WI38 (cell line): Measurements from ENCODE around the gene SWT1.

Experiments
- H3K4me3 ChIP-seq: 2 replicates; pipeline ENCODE4 v1.5.1; 2011; ENCODE audit warnings: low read depth, mild to moderate bottlenecking, control low read depth, low read length
- CTCF ChIP-seq: IDR thresholded peaks from 2 replicates; pipeline ENCODE4 v1.5.1; 2012; ENCODE audit warnings: low read depth, mild to moderate bottlenecking, control low read depth, low read length

Gene SWT1

GRCh38 chr1:185325413-185325812 is 168.4 kb downstream of the SWT1 start:
- no peak overlapping the region for H3K4me3 ChIP-seq
- TF ChIP-seq CTCF, result no peak

- TF ChIP-seq CTCF, result no peak
- no peak overlapping the region for H3K4me3 ChIP-seq
Observed at GRCh38 chr1:185328255-185328654, 171.3 kb downstream of the SWT1 start.

GRCh38 chr1:185334182-185334581 is 177.2 kb downstream of the SWT1 start:
- TF ChIP-seq CTCF, result no peak
- H3K4me3 ChIP-seq, result no peak overlapping the region

- no peak for TF ChIP-seq CTCF
- H3K4me3 ChIP-seq, result no peak overlapping the region
Observed at GRCh38 chr1:185337246-185337645, 180.3 kb downstream of the SWT1 start.

- no peak overlapping the region for H3K4me3 ChIP-seq
- TF ChIP-seq CTCF, result no peak
Observed at GRCh38 chr1:185338719-185339622, 182.0 kb downstream of the SWT1 start.

- no peak overlapping the region for H3K4me3 ChIP-seq
- no peak for TF ChIP-seq CTCF
Observed at GRCh38 chr1:185341196-185341781, 184.3 kb downstream of the SWT1 start.
